ENCODE results near the gene MCTP1.
"Not testable (repeated sequence)": the region's sequence is repeated elsewhere in the genome, so short reads cannot be mapped to it uniquely, and the experiment has no call there.

MCTP1 gene

DNA sequence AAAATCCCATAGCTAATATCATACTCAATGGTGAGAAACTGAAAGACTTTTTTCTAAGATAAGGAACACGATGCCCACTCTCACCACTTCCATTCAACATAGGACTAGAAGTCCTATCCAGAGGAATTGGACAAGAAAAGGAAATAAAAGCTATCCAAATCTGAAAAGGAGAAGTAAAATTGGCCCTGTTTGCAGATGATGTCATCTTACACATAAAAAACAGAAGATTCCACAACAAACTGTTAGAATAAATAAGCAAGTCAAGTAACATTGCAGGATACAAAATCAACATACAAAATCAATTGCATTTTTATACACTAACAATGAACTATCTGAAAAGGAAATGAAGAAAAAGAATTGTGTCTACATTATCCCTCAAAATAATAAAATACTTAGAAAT is 308.0 kb downstream of the MCTP1 start:
- DNase-seq (ENCODE audit: low spot score): no peak
- no peak for TF ChIP-seq CTCF (IDR thresholded peaks at IDR 0.05; ENCODE audit: extremely low read depth, insufficient read depth, missing control alignments)
- in situ Hi-C loops (cut with MboI; ENCODE audit: low pct_unique_long_range_greater_than_20kb, low sequenced_read_pairs, unreplicated experiment): no loop called here

- no peak for TF ChIP-seq CTCF (IDR thresholded peaks at IDR 0.05; ENCODE audit: extremely low read depth, insufficient read depth, missing control alignments)
- no peak for DNase-seq (ENCODE audit: low spot score)
- in situ Hi-C loops (cut with MboI; ENCODE audit: low pct_unique_long_range_greater_than_20kb, low sequenced_read_pairs, unreplicated experiment): loop anchor here (25.0 kb wide), 1 partner anchor 290 kb away; no protein-coding TSS in a partner anchor
These were observed 312.6 kb downstream of the MCTP1 start for GRCh38 chr5:94972268-94972667.

GRCh38 chr5:94969174-94969573 is 315.7 kb downstream of the MCTP1 start:
- peak; percentile 36 for TF ChIP-seq CTCF (IDR thresholded peaks at IDR 0.05; ENCODE audit: extremely low read depth, insufficient read depth, missing control alignments)
- no peak for DNase-seq (ENCODE audit: low spot score)
- in situ Hi-C loops (cut with MboI; ENCODE audit: low pct_unique_long_range_greater_than_20kb, low sequenced_read_pairs, unreplicated experiment): loop anchor here (25.0 kb wide), 1 partner anchor 293 kb away; no protein-coding TSS in a partner anchor

GRCh38 chr5:94968507-94969095 is 316.3 kb downstream of the MCTP1 start:
- peak; percentile 60 for TF ChIP-seq CTCF (IDR thresholded peaks at IDR 0.05; ENCODE audit: extremely low read depth, insufficient read depth, missing control alignments)
- in situ Hi-C loops (cut with MboI; ENCODE audit: low pct_unique_long_range_greater_than_20kb, low sequenced_read_pairs, unreplicated experiment): loop anchor here (25.0 kb wide), 1 partner anchor 294 kb away; no protein-coding TSS in a partner anchor
- DNase-seq (ENCODE audit: low spot score): peak; percentile 33

DNA sequence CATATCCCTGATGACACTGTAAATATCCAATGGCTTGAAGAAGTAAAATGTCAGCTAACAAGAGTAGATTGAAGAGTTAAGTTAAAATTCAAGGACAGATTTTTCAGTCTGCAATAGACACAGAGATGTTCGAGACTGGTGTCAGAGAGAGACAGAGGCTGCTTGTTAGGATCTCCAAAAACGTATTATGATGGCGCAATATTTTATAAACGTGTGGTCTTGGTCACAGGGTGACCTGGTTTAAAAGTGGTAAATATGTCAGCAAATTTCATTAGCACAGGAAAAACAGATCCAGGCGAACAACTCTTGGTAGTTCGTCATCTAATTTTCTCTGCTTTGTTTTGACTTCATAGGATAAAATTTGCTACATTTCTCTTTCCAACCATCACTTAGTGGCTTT is 317.4 kb downstream of the MCTP1 start:
- in situ Hi-C loops (cut with MboI; ENCODE audit: low pct_unique_long_range_greater_than_20kb, low sequenced_read_pairs, unreplicated experiment): loop anchor here (25.0 kb wide), 1 partner anchor 295 kb away; no protein-coding TSS in a partner anchor
- DNase-seq (ENCODE audit: low spot score): no peak
- TF ChIP-seq CTCF (IDR thresholded peaks at IDR 0.05; ENCODE audit: extremely low read depth, insufficient read depth, missing control alignments): no peak

DNA sequence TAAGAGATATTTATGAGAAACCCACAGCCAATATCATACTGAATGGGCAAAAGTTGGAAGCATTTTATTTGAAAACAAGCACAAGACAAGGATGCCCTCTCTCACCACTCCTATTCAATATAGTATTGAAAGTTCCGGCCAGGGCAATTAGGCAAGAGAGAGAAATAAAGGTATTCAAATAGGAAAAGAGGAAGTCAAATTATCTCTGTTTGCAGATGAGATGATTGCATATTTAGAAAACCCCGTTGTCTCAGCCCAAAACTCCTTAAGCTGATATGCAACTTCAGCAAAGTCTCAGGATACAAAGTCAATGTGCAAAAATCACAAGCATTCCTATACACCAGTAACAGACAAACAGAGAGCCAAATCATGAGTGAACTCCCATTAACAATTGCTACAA is 325.6 kb downstream of the MCTP1 start:
- in situ Hi-C loops (cut with MboI; ENCODE audit: low pct_unique_long_range_greater_than_20kb, low sequenced_read_pairs, unreplicated experiment): loop anchor here (25.0 kb wide), 1 partner anchor 303 kb away; no protein-coding TSS in a partner anchor
- DNase-seq (ENCODE audit: low spot score): not testable (repeated sequence)

DNA sequence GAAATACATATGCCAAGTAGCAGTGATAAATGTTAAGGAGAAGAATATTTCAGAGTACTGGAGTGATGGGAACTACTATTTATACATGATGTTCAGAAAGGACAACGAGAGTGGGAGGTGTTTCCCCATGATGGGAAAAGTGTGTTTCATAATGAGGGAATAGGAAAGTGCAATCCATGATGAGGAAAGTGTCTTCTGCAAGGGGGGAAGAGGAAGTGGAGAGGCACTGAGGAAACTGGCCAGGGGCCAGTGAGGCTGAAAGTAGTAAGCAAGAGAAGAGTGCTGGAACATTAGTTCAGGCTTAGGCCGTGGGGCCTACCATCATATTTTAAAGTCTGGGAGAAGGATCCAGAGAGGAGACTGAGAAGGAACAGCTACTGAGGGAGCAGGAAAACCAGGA is 339.2 kb downstream of the MCTP1 start:
- DNase-seq (ENCODE audit: low spot score): no peak
- in situ Hi-C loops (cut with MboI; ENCODE audit: low pct_unique_long_range_greater_than_20kb, low sequenced_read_pairs, unreplicated experiment): no loop called here
- no peak for TF ChIP-seq CTCF (IDR thresholded peaks at IDR 0.05; ENCODE audit: extremely low read depth, insufficient read depth, missing control alignments)
